SK-N-SH (cell line): ENCODE data around the gene ZMPSTE24. TPM values are rescaled to one million over a fixed set of nuclear protein-coding genes. Genes with fewer than 3 reads are reported as not detected.
A peak's percentile ranks its signal among the peaks of the same experiment; 100 is the strongest.

Experiments used
- CTCF ChIA-PET: fragments of 300-600, 350-600 bp; formaldehyde crosslinking; extraction: SDS; loops from one replicate; lab custom pipeline; 2021; lab: Yijun Ruan, JAX
- POLR2A ChIA-PET: fragments of 350-600 bp; sonication (Branson Sonifier 250); formaldehyde crosslinking; extraction: SDS; loops from one replicate; lab custom pipeline; 2020; ENCODE audit warnings: antibody characterized with exemption, inconsistent platforms; lab: Yijun Ruan, JAX
- DNase-seq: peaks from one replicate; pipeline ENCODE4 v3.0.0; 2012
- H2AFZ ChIP-seq: fragments of 200-600 bp; sonication (generic); 2 replicates; pipeline ENCODE4 v1.8.1; 2016; ENCODE audit warnings: antibody characterized with exemption, mild to moderate bottlenecking, low read depth
- H3F3A ChIP-seq: fragments of 200-600 bp; sonication (generic); replicated peaks from 2 replicates; pipeline ENCODE3; 2016; ENCODE audit warnings: antibody characterized with exemption, mild to moderate bottlenecking; ENCODE audit not compliant: insufficient read depth
- H3K27ac ChIP-seq, 2 experiments: fragments of 200-500 bp in 1 of 2; fragments of 200-600 bp in 1 of 2; sonication (Bioruptor generic) in 1 of 2; sonication (generic), shearing (Covaris generic) in 1 of 2; 2 replicates each; pipeline versions ENCODE4 v1.5.1 to v1.6.1; 2014 to 2016; ENCODE audit warnings: low read depth in 2 of 2, inconsistent platforms in 1 of 2, low read length in 1 of 2, mild to moderate bottlenecking in 1 of 2, mixed read lengths in 1 of 2
- H3K27me3 ChIP-seq: fragments of 200-600 bp; sonication (generic), shearing (Covaris generic); 2 replicates; pipeline ENCODE4 v1.6.1; 2016; ENCODE audit warnings: mixed run types; ENCODE audit not compliant: insufficient read depth
- H3K36me3 ChIP-seq, 2 experiments: fragments of 200-500 bp in 1 of 2; fragments of 200-600 bp in 1 of 2; sonication (Bioruptor generic) in 1 of 2; sonication (generic) in 1 of 2; replicated peaks in 1 of 2; 2 replicates each; pipeline versions ENCODE3 to v1.5.1; 2014 to 2016; ENCODE audit warnings: low read length in 1 of 2, mild to moderate bottlenecking in 1 of 2; ENCODE audit not compliant: insufficient read depth in 2 of 2, control insufficient read depth in 1 of 2
- H3K4me1 ChIP-seq, 2 experiments: fragments of 200-500 bp in 1 of 2; fragments of 200-600 bp in 1 of 2; sonication (Bioruptor generic) in 1 of 2; sonication (generic), shearing (Covaris generic) in 1 of 2; 2 replicates each; pipeline versions ENCODE4 v1.5.1 to v1.6.1; 2014 to 2016; ENCODE audit warnings: low read depth in 1 of 2, low read length in 1 of 2, mixed run types in 1 of 2; ENCODE audit not compliant: insufficient read depth in 2 of 2, control insufficient read depth in 1 of 2
- H3K4me2 ChIP-seq: fragments of 200-600 bp; sonication (generic), shearing (Covaris generic); 2 replicates; pipeline ENCODE4 v1.6.1; 2017; ENCODE audit warnings: mixed run types
- H3K4me3 ChIP-seq, 2 experiments: fragments of 200-500 bp in 1 of 2; fragments of 200-600 bp in 1 of 2; sonication (Bioruptor generic) in 1 of 2; sonication (generic), shearing (Covaris generic) in 1 of 2; 2 replicates each; pipeline versions ENCODE4 v1.5.1 to v1.8.1; 2014 to 2016; ENCODE audit warnings: low read depth in 2 of 2, inconsistent platforms in 1 of 2, low read length in 1 of 2, mild to moderate bottlenecking in 1 of 2, mixed read lengths in 1 of 2, moderate library complexity in 1 of 2
- H3K79me2 ChIP-seq: fragments of 200-600 bp; sonication (generic); 2 replicates; pipeline ENCODE4 v1.8.1; 2017; ENCODE audit warnings: mild to moderate bottlenecking; ENCODE audit not compliant: insufficient read depth
- H3K9ac ChIP-seq: fragments of 200-600 bp; sonication (generic); 2 replicates; pipeline ENCODE4 v1.6.1; 2017; ENCODE audit warnings: mixed run types
- H3K9me2 ChIP-seq: fragments of 200-600 bp; sonication (generic); 2 replicates; pipeline ENCODE4 v1.6.1; 2017; ENCODE audit warnings: mixed run types
- H3K9me3 ChIP-seq: fragments of 200-600 bp; sonication (generic); 2 replicates; pipeline ENCODE4 v1.6.1; 2017; ENCODE audit warnings: mixed run types, mild to moderate bottlenecking, moderate library complexity
- H4K20me1 ChIP-seq: fragments of 200-600 bp; sonication (generic); 2 replicates; pipeline ENCODE4 v1.6.1; 2017; ENCODE audit warnings: mild to moderate bottlenecking, mixed run types; ENCODE audit not compliant: insufficient read depth
- CTCF ChIP-seq: fragments of 200-600 bp; sonication (generic); IDR thresholded peaks from 2 replicates; pipeline ENCODE4 v1.6.1; 2017; ENCODE audit warnings: antibody characterized with exemption, mild to moderate bottlenecking, moderate library complexity
- ELF1 ChIP-seq: IDR thresholded peaks from 2 replicates; pipeline ENCODE4 v1.4.0; 2012
- EP300 ChIP-seq, 2 experiments: IDR thresholded peaks; 2 replicates each; pipeline versions ENCODE4 v1.4.0 to v1.6.1; 2012; ENCODE audit warnings: borderline replicate concordance in 1 of 2, low read depth in 1 of 2, low read length in 1 of 2
- FOXM1 ChIP-seq: IDR thresholded peaks from 2 replicates; pipeline ENCODE4 v1.4.0; 2012; ENCODE audit warnings: low read depth, mild to moderate bottlenecking
- GABPA ChIP-seq: IDR thresholded peaks from 2 replicates; pipeline ENCODE4 v1.4.0; 2012; ENCODE audit warnings: low read depth, mild to moderate bottlenecking
- GATA2 ChIP-seq: sonication (generic); formaldehyde crosslinking; IDR thresholded peaks from 2 replicates; pipeline ENCODE4 v1.5.0; 2020; ENCODE audit warnings: mild to moderate bottlenecking, missing genetic modification reagents
- IRF3 ChIP-seq: fragments of 150-350 bp; IDR thresholded peaks from 2 replicates; pipeline ENCODE4 v1.6.1; 2016; ENCODE audit warnings: mild to moderate bottlenecking, low read depth, low read length
- PBX3 ChIP-seq: IDR thresholded peaks from 2 replicates; pipeline ENCODE4; 2012
- RXRA ChIP-seq: IDR thresholded peaks from 2 replicates; pipeline ENCODE4 v1.4.0; 2012; ENCODE audit warnings: low read depth, mild to moderate bottlenecking, borderline replicate concordance
- USF1 ChIP-seq: IDR thresholded peaks from 2 replicates; pipeline ENCODE4 v1.4.0; 2012; ENCODE audit warnings: low read depth, borderline replicate concordance
- WGBS: methylation state at CpG from one replicate; pipeline ENCODE4 v1.1.6; 2017; ENCODE audit warnings: low lambda C conversion rate; 5-methylcytosine and 5-hydroxymethylcytosine counted together
- polyA plus RNA-seq, 3 experiments: library from polyadenylated mRNA; depleted of rRNA; stranded (reverse); fragments of >200 nt; gene quantifications; 2 replicates each; pipeline ENCODE4 v1.2.3, GENCODE V29; 2012

The ZMPSTE24 gene
- polyA plus RNA-seq, 1 of the 3 experiments (the other 2 are of a cell fraction) = 13.7 TPM

GRCh38 chr1:40244138-40244744, 13.8 kb upstream of the ZMPSTE24 start:
- Histone ChIP-seq H4K20me1 (no peaks in the 10 kb centered on the region), H3K36me3 (peaks cover 0 to 4% of the 10 kb centered on the region in 2 experiments), H3K4me3 (no peak overlapping the region), H3K4me2 (no peak overlapping the region), H3K4me1 (peaks cover 0 to 22% of the 10 kb centered on the region in 2 experiments; a peak in 3 of 4 replicates), H3K79me2 (no peaks in the 10 kb centered on the region), H3K27ac (peak overlapping the region in 1 of 2 experiments; percentile 93; a peak in 1 of 4 replicates), H3F3A (peaks cover 40% of the 10 kb centered on the region), H3K9me2 (no peaks in the 10 kb centered on the region), H3K27me3 (no peaks in the 10 kb centered on the region), H2AFZ (no peak overlapping the region), H3K9ac (no peak overlapping the region), H3K9me3 (no peaks in the 10 kb centered on the region)
- no peak for DNase-seq
- POLR2A ChIA-PET = no interaction called here
- TF ChIP-seq EP300 (IDR thresholded peaks at IDR 0.05; ENCODE audit: borderline replicate concordance in 1 of 2, low read depth in 1 of 2, low read length in 1 of 2) (no peak), GATA2 (CRISPR knock-in tag) (no peak)
- 74% methylated on average over 4 of the region's 4 CpGs for WGBS
- CTCF ChIA-PET = no interaction called here

GRCh38 chr1:40245686-40246085, 12.3 kb upstream of the ZMPSTE24 start:
- CTCF ChIA-PET = no interaction called here
- peaks cover 0 to 22% of the 10 kb centered on the region in 2 experiments; a peak in 3 of 4 replicates for H3K4me1 ChIP-seq
- TF ChIP-seq CTCF (no peak), ELF1 (no peak), IRF3 (no peak), USF1 (no peak), PBX3 (no peak), FOXM1 (no peak), GABPA (no peak), RXRA (no peak)
- H3K9ac ChIP-seq = no peak overlapping the region
- POLR2A ChIA-PET = no interaction called here
- no peaks in the 10 kb centered on the region for H3K9me2 ChIP-seq
- H3K27me3 ChIP-seq = no peaks in the 10 kb centered on the region
- no peaks in the 10 kb centered on the region for H3K79me2 ChIP-seq
- H3K27ac ChIP-seq = no peak overlapping the region
- H2AFZ ChIP-seq = no peak overlapping the region
- no peak for DNase-seq
- peaks cover 40% of the 10 kb centered on the region for H3F3A ChIP-seq
- H3K4me3 ChIP-seq = no peak overlapping the region
- H3K36me3 ChIP-seq = no peaks in the 10 kb centered on the region
- H3K9me3 ChIP-seq = no peaks in the 10 kb centered on the region
- H3K4me2 ChIP-seq = no peak overlapping the region
- 97% methylated on average over 3 of the region's 3 CpGs for WGBS
- H4K20me1 ChIP-seq = no peaks in the 10 kb centered on the region
